Neural cell (in vitro differentiated cells): ENCODE data around the gene OR51A2. TPM values are rescaled to one million over a fixed set of nuclear protein-coding genes. Genes with fewer than 3 reads are reported as not detected.

Source experiments
- H2AFZ ChIP-seq: fragments of 200-600, 300-800 bp; sonication (generic), shearing (Covaris generic); 2 replicates; pipeline ENCODE4 v1.6.0; 2014; ENCODE audit warnings: low read depth, mild to moderate bottlenecking, antibody characterized with exemption, low read length, moderate library complexity
- H3F3A ChIP-seq: fragments of 200-600 bp; shearing (Covaris generic); 2 replicates; pipeline ENCODE4 v1.6.1; 2016; ENCODE audit warnings: mild to moderate bottlenecking, moderate library complexity, mixed read lengths, antibody characterized with exemption, low read length; ENCODE audit not compliant: insufficient read depth, poor library complexity, severe bottlenecking
- H3K27ac ChIP-seq: fragments of 200-600, 300-800 bp; sonication (generic), shearing (Covaris generic); 2 replicates; pipeline ENCODE4 v1.5.1; 2014; ENCODE audit warnings: mild to moderate bottlenecking, low read length, moderate library complexity
- H3K27me3 ChIP-seq: fragments of 300-800, 200-600 bp; sonication (generic), shearing (Covaris generic); 2 replicates; pipeline ENCODE4 v1.6.0; 2014; ENCODE audit warnings: mild to moderate bottlenecking, low read depth, low read length, moderate library complexity; ENCODE audit not compliant: insufficient read depth
- H3K36me3 ChIP-seq: fragments of 300-800, 200-600 bp; sonication (generic), shearing (Covaris generic); 2 replicates; pipeline ENCODE4 v1.5.1; 2014; ENCODE audit warnings: mild to moderate bottlenecking, antibody characterized with exemption, low read length, moderate library complexity; ENCODE audit not compliant: insufficient read depth
- H3K4me2 ChIP-seq: fragments of 300-800, 200-600 bp; sonication (generic), shearing (Covaris generic); 2 replicates; pipeline ENCODE4 v1.6.0; 2014; ENCODE audit warnings: mild to moderate bottlenecking, low read length
- H3K4me3 ChIP-seq: fragments of 300-800, 200-600 bp; sonication (generic), shearing (Covaris generic); 2 replicates; pipeline ENCODE4 v1.5.1; 2014; ENCODE audit warnings: mild to moderate bottlenecking, low read length, moderate library complexity
- H3K79me2 ChIP-seq: fragments of 200-600 bp; shearing (Covaris generic); replicated peaks from 2 replicates; pipeline ENCODE4 v1.6.0; 2014; ENCODE audit warnings: mild to moderate bottlenecking, low read length, moderate library complexity; ENCODE audit not compliant: insufficient read depth
- H3K9ac ChIP-seq: fragments of 300-800, 200-600 bp; sonication (generic), shearing (Covaris generic); 2 replicates; pipeline ENCODE4 v1.6.1; 2016; ENCODE audit warnings: mild to moderate bottlenecking, low read length, mixed read lengths
- H3K9me2 ChIP-seq: fragments of 200-600 bp; shearing (Covaris generic); 2 replicates; pipeline ENCODE4 v1.6.1; 2016; ENCODE audit warnings: mild to moderate bottlenecking, low read length, mixed read lengths; ENCODE audit not compliant: insufficient read depth
- H3K9me3 ChIP-seq: fragments of 200-600, 300-800 bp; sonication (generic), shearing (Covaris generic); 2 replicates; pipeline ENCODE4 v1.6.1; 2016; ENCODE audit warnings: mild to moderate bottlenecking, mixed run types, low read length, moderate library complexity, mixed read lengths
- H4K20me1 ChIP-seq: fragments of 200-600 bp; shearing (Covaris generic); 2 replicates; pipeline ENCODE4 v1.6.1; 2016; ENCODE audit warnings: mild to moderate bottlenecking, mixed run types; ENCODE audit not compliant: insufficient read depth
- CTCF ChIP-seq: fragments of 450-650 bp; IDR thresholded peaks from 2 replicates; pipeline ENCODE4 v1.5.1; 2014; ENCODE audit warnings: antibody characterized with exemption, mild to moderate bottlenecking, moderate library complexity; ENCODE audit not compliant: poor library complexity, severe bottlenecking
- EP300 ChIP-seq: fragments of 450-650 bp; conservative IDR thresholded peaks from 2 replicates; pipeline ENCODE4 v1.6.1; 2014; ENCODE audit warnings: antibody characterized with exemption, mild to moderate bottlenecking, moderate library complexity; ENCODE audit not compliant: poor library complexity, severe bottlenecking
- EZH2 ChIP-seq: fragments of 200-600, 300-800 bp; shearing (Covaris generic), sonication (generic); IDR thresholded peaks from 2 replicates; pipeline ENCODE4 v1.6.1; 2014; ENCODE audit warnings: antibody characterized with exemption, low read length, borderline replicate concordance, mild to moderate bottlenecking; ENCODE audit not compliant: insufficient read depth, poor library complexity, severe bottlenecking
- MXI1 ChIP-seq: fragments of 450-650 bp; conservative IDR thresholded peaks from 2 replicates; pipeline ENCODE4 v1.6.1; 2014; ENCODE audit warnings: antibody characterized with exemption, mild to moderate bottlenecking; ENCODE audit not compliant: poor library complexity, severe bottlenecking
- POLR2AphosphoS5 ChIP-seq: IDR thresholded peaks from 2 replicates; pipeline ENCODE4 v1.6.1; 2012
- RAD21 ChIP-seq: fragments of 450-650 bp; conservative IDR thresholded peaks from 2 replicates; pipeline ENCODE4 v1.6.1; 2014; ENCODE audit warnings: antibody characterized with exemption, mild to moderate bottlenecking, moderate library complexity
- REST ChIP-seq: IDR thresholded peaks from 2 replicates; pipeline ENCODE4 v1.6.1; 2012; ENCODE audit warnings: borderline replicate concordance
- SMC3 ChIP-seq: fragments of 450-650 bp; conservative IDR thresholded peaks from 2 replicates; pipeline ENCODE4 v1.6.1; 2014; ENCODE audit warnings: antibody characterized with exemption, mild to moderate bottlenecking, moderate library complexity; ENCODE audit not compliant: poor library complexity
- TAF1 ChIP-seq: IDR thresholded peaks from 2 replicates; pipeline ENCODE4 v1.6.1; 2012; ENCODE audit warnings: low read depth
- polyA plus RNA-seq: library from polyadenylated mRNA; depleted of rRNA; stranded (reverse); fragments of >200 nt; gene quantifications from 2 replicates; pipeline ENCODE4 v1.2.3, GENCODE V29; 2014

OR51A2 gene
- polyA plus RNA-seq, 1 donor from 2014 or later = not detected

- Histone ChIP-seq H3K36me3 (no peaks in the 10 kb centered on the region), H3K9me3 (no peaks in the 10 kb centered on the region), H3K9ac (no peak overlapping the region), H3K4me2 (no peak overlapping the region), H3K27me3 (no peaks in the 10 kb centered on the region), H3K79me2 (no peaks in the 10 kb centered on the region), H2AFZ (no peak overlapping the region), H4K20me1 (no peaks in the 10 kb centered on the region), H3K27ac (no peak overlapping the region), H3K4me3 (no peak overlapping the region), H3K9me2 (no peaks in the 10 kb centered on the region), H3F3A (no peaks in the 10 kb centered on the region)
- TF ChIP-seq CTCF (no peak), EP300 (no peak), MXI1 (no peak), POLR2AphosphoS5 (no peak), EZH2 (no peak), RAD21 (no peak), TAF1 (no peak), REST (no peak), SMC3 (no peak)
Measured at GRCh38 chr11:4932751-4933150, 22.8 kb downstream of the OR51A2 start.

- Histone ChIP-seq H2AFZ (no peak overlapping the region), H3F3A (no peaks in the 10 kb centered on the region), H3K4me3 (no peak overlapping the region), H3K27ac (no peak overlapping the region), H3K36me3 (no peaks in the 10 kb centered on the region), H3K9ac (no peak overlapping the region), H3K79me2 (no peaks in the 10 kb centered on the region), H3K9me2 (no peaks in the 10 kb centered on the region), H3K4me2 (no peak overlapping the region), H3K9me3 (no peaks in the 10 kb centered on the region), H3K27me3 (no peaks in the 10 kb centered on the region), H4K20me1 (no peaks in the 10 kb centered on the region)
- TF ChIP-seq REST (no peak), SMC3 (no peak), EZH2 (no peak), TAF1 (no peak), MXI1 (no peak), EP300 (no peak), CTCF (no peak), POLR2AphosphoS5 (no peak), RAD21 (no peak)
Measured at GRCh38 chr11:4926608-4927007, 28.9 kb downstream of the OR51A2 start.
